Measurements from ENCODE around the gene TMEM106B. TPM values are rescaled to one million over a fixed set of nuclear protein-coding genes. Genes with fewer than 3 reads are reported as not detected.
"Not testable (repeated sequence)": the region's sequence is repeated elsewhere in the genome, so short reads cannot be mapped to it uniquely, and the experiment has no call there.

TMEM106B gene
- total RNA-seq (2014; rRNA removed; shearing (Covaris generic)) (2.9 and 5.6 TPM in 2 replicates), total RNA-seq (2022) (9.6 and 12.2 TPM in 2 replicates), Bru-seq, nascent RNA (percentile 62 among the genes with signal in this experiment), BruChase-seq, experiment 1, labeled RNA remaining after a 6-hour chase (percentile 64 among the genes with signal in this experiment), BruChase-seq, experiment 2, labeled RNA remaining after a 2-hour chase (percentile 69 among the genes with signal in this experiment)
- long read RNA-seq, transcript TMEM106B-202 (8 exons, 2,126 nt): major isoform, 19 of 22 reads
- long read RNA-seq, partial matches to known transcripts: 0 of 22 reads
- long read RNA-seq, other reads (novel, unspliced or antisense): 3 of 22 reads

- no TSS peak for BruUV-seq (replicated peaks)
- CTCF ChIA-PET (ENCODE audit: unreplicated experiment): interaction anchor here (0.7 kb wide), 1 partner anchor 916 kb away, joined by 3 read pairs; no protein-coding TSS in a partner anchor
- POLR2A ChIA-PET: interaction anchor here (0.6 to 0.8 kb wide), 3 partner anchors 12 to 157 kb away, joined by 3 to 4 read pairs (median 4); no protein-coding TSS in a partner anchor
These were observed at the start of gene TMEM106B for GRCh38 chr7:12211054-12211710. Gene TMEM106B, plus strand, starts transcription at chr7:12211294. Its CDS starts 3,517 bp downstream, at chr7:12214811.

GRCh38 chr7:12162415-12163113 is 48.5 kb upstream of the TMEM106B start:
- intact Hi-C loops (cut with micrococcal nuclease; ENCODE audit: unreplicated experiment): no loop called here
- CTCF ChIA-PET (ENCODE audit: unreplicated experiment): no interaction called here
- H3K9me3 ChIP-seq (ENCODE audit: low read length): no peaks in the 10 kb centered on the region

More at GRCh38 chr7:12211054-12211710, at the start of gene TMEM106B:
- intact Hi-C loops (cut with micrococcal nuclease; ENCODE audit: unreplicated experiment): no loop called here
- peaks cover 12% of the 10 kb centered on the region; the same call in 1 of the 2 replicates for H3K79me2 ChIP-seq (ENCODE audit: insufficient read depth, low read depth, low read length)
- no peaks in the 10 kb centered on the region for H4K20me1 ChIP-seq (ENCODE audit: insufficient read depth, low read length)
- H3K4me1 ChIP-seq (ENCODE audit: insufficient read depth, low read length, poor library complexity, severe bottlenecking): no peaks in the 10 kb centered on the region
- peak within 1 kb of the TSS; percentile 78 for H3K4me2 ChIP-seq (ENCODE audit: low read length)
- peak within 1 kb of the TSS; percentile 11 for H3K27ac ChIP-seq (ENCODE audit: low read depth, low read length, poor library complexity, severe bottlenecking)
- H3K9me3 ChIP-seq (ENCODE audit: low read length): no peaks in the 10 kb centered on the region
- H3K4me3 ChIP-seq (ENCODE audit: low read depth, low read length, poor library complexity, severe bottlenecking): peak within 1 kb of the TSS; percentile 65
- H2AFZ ChIP-seq (ENCODE audit: low read length): peak within 1 kb of the TSS; percentile 93
- H3K9me2 ChIP-seq (ENCODE audit: insufficient read depth, low read length): no peaks in the 10 kb centered on the region
- DNase-seq (ENCODE audit: low spot score): peak; percentile 89
- H3K36me3 ChIP-seq (ENCODE audit: insufficient read depth, low read length): no peaks in the 10 kb centered on the region
- no peak for TF ChIP-seq EZH2phosphoT487 (IDR thresholded peaks at IDR 0.05; ENCODE audit: borderline replicate concordance, low read depth, low read length)
- TF ChIP-seq CTCF (conservative IDR thresholded peaks at IDR 0.05; ENCODE audit: low read length): no peak

GRCh38 chr7:12168065-12168464 is 43.0 kb upstream of the TMEM106B start:
- POLR2A ChIA-PET; DNase-seq (ENCODE audit: low spot score); H3K9me3 ChIP-seq (ENCODE audit: low read length); CTCF ChIA-PET (ENCODE audit: unreplicated experiment); H3K27ac ChIP-seq (ENCODE audit: low read depth, low read length, poor library complexity, severe bottlenecking); H3K4me3 ChIP-seq (ENCODE audit: low read depth, low read length, poor library complexity, severe bottlenecking); H3K36me3 ChIP-seq (ENCODE audit: insufficient read depth, low read length); H3K9me2 ChIP-seq (ENCODE audit: insufficient read depth, low read length); H3K79me2 ChIP-seq (ENCODE audit: insufficient read depth, low read depth, low read length); H3K4me1 ChIP-seq (ENCODE audit: insufficient read depth, low read length, poor library complexity, severe bottlenecking); BruUV-seq (replicated peaks); H2AFZ ChIP-seq (ENCODE audit: low read length); H3K4me2 ChIP-seq (ENCODE audit: low read length); H4K20me1 ChIP-seq (ENCODE audit: insufficient read depth, low read length); intact Hi-C loops (cut with micrococcal nuclease; ENCODE audit: unreplicated experiment): not testable (repeated sequence)

More at GRCh38 chr7:12162415-12163113, 48.5 kb upstream of the TMEM106B start:
- no peak overlapping the region for H3K27ac ChIP-seq (ENCODE audit: low read depth, low read length, poor library complexity, severe bottlenecking)
- H3K4me3 ChIP-seq (ENCODE audit: low read depth, low read length, poor library complexity, severe bottlenecking): no peak overlapping the region
- H3K36me3 ChIP-seq (ENCODE audit: insufficient read depth, low read length): no peaks in the 10 kb centered on the region
- no peak for DNase-seq (ENCODE audit: low spot score)
- H3K4me1 ChIP-seq (ENCODE audit: insufficient read depth, low read length, poor library complexity, severe bottlenecking): no peaks in the 10 kb centered on the region
- no peaks in the 10 kb centered on the region for H3K9me2 ChIP-seq (ENCODE audit: insufficient read depth, low read length)
- POLR2A ChIA-PET: no interaction called here
- H4K20me1 ChIP-seq (ENCODE audit: insufficient read depth, low read length): no peaks in the 10 kb centered on the region
- no peak overlapping the region for H3K4me2 ChIP-seq (ENCODE audit: low read length)
- H3K79me2 ChIP-seq (ENCODE audit: insufficient read depth, low read depth, low read length): no peaks in the 10 kb centered on the region
- no peak overlapping the region for H2AFZ ChIP-seq (ENCODE audit: low read length)
- no TSS peak for BruUV-seq (replicated peaks)
- TF ChIP-seq CTCF (conservative IDR thresholded peaks at IDR 0.05; ENCODE audit: low read length) (no peak), EZH2phosphoT487 (IDR thresholded peaks at IDR 0.05; ENCODE audit: borderline replicate concordance, low read depth, low read length) (no peak)

- H2AFZ ChIP-seq (ENCODE audit: low read length); CTCF ChIA-PET (ENCODE audit: unreplicated experiment); H3K4me3 ChIP-seq (ENCODE audit: low read depth, low read length, poor library complexity, severe bottlenecking); H3K79me2 ChIP-seq (ENCODE audit: insufficient read depth, low read depth, low read length); H3K36me3 ChIP-seq (ENCODE audit: insufficient read depth, low read length); H3K9me2 ChIP-seq (ENCODE audit: insufficient read depth, low read length); DNase-seq (ENCODE audit: low spot score); H3K4me1 ChIP-seq (ENCODE audit: insufficient read depth, low read length, poor library complexity, severe bottlenecking); H3K4me2 ChIP-seq (ENCODE audit: low read length); BruUV-seq (replicated peaks); H4K20me1 ChIP-seq (ENCODE audit: insufficient read depth, low read length); H3K27ac ChIP-seq (ENCODE audit: low read depth, low read length, poor library complexity, severe bottlenecking); intact Hi-C loops (cut with micrococcal nuclease; ENCODE audit: unreplicated experiment); H3K9me3 ChIP-seq (ENCODE audit: low read length): not testable (repeated sequence)
- POLR2A ChIA-PET: interaction anchor here (1.7 kb wide), 1 partner anchor 9 kb away, joined by 4 read pairs; no protein-coding TSS in a partner anchor
These were observed 40.9 kb upstream of the TMEM106B start for GRCh38 chr7:12169981-12170820.

Measured in OCI-LY7 (cell line).